Neuron (in vitro differentiated cells): ENCODE data around the gene PAEP.
"Not testable (repeated sequence)": the region's sequence is repeated elsewhere in the genome, so short reads cannot be mapped to it uniquely, and the experiment has no call there.

Experiments
- H2AFZ ChIP-seq: one replicate; pipeline ENCODE4 v1.6.1; 2013; ENCODE audit warnings: low read depth, mild to moderate bottlenecking, inconsistent platforms, low read length, moderate library complexity
- H3K27me3 ChIP-seq: one replicate; pipeline ENCODE4 v1.6.1; 2013; ENCODE audit warnings: low read length; ENCODE audit not compliant: insufficient read depth
- H3K36me3 ChIP-seq: one replicate; pipeline ENCODE4 v1.6.1; 2013; ENCODE audit warnings: low read length; ENCODE audit not compliant: insufficient read depth
- H3K4me1 ChIP-seq: one replicate; pipeline ENCODE4 v1.6.1; 2013; ENCODE audit warnings: low read length; ENCODE audit not compliant: insufficient read depth
- H3K4me3 ChIP-seq: 2 replicates; pipeline ENCODE4 v1.5.1; 2013; ENCODE audit warnings: mild to moderate bottlenecking, low read length, moderate library complexity
- H3K9me3 ChIP-seq: one replicate; pipeline ENCODE4 v1.6.1; 2013; ENCODE audit warnings: low read length

PAEP gene

DNA sequence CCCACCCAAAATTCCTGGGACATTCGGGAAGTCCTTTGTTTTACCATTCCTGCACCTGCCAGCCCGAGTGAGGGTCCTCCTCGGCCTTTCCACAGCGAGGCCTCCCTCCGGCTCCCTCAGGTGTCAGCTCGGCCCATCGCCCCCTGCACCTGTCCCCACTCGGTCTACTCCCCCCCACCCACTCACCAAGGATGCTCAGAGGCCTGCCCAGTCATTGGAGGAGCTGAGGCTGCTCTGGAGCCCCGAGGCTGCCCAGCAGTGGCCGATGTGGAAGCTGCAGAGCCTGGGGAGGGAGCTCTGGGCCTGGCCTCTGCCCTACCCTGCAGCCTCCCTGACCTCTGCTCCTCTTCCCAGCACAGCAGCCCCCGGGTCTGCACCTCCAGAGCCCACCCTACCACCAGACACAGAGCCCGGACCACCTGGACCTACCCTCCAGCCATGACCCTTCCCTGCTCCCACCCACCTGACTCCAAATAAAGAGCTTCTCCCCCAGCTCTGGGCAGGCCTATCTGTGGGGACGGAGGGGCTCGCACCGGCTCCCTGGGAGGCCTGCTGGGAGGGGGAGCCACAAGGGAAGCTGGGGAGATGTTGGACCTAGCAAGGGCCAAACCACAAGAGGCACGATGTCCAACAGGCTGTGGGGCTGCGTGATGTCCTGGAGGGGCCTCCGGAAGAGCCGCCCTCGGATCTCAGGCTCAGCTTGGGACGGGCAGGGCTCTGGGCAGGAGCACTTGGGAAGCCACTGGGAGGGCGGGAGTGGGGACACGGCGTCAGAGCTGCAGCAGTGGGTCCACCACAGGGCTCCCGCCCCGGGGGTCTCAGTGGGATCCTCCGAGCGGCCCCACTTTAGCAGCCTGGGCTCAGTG lies 11.8 kb upstream of the PAEP start:
- peaks cover 22% of the 10 kb centered on the region for H3K27me3 ChIP-seq
- not testable (repeated sequence) for H3K4me3 ChIP-seq, H3K4me1 ChIP-seq, H3K9me3 ChIP-seq, H3K36me3 ChIP-seq, H2AFZ ChIP-seq

GRCh38 chr9:135550344-135550918 lies 11.1 kb upstream of the PAEP start:
- Histone ChIP-seq H3K9me3 (no peaks in the 10 kb centered on the region), H3K4me3 (no peak overlapping the region), H2AFZ (no peak overlapping the region), H3K36me3 (no peaks in the 10 kb centered on the region), H3K4me1 (no peaks in the 10 kb centered on the region), H3K27me3 (peaks cover 20% of the 10 kb centered on the region)

DNA sequence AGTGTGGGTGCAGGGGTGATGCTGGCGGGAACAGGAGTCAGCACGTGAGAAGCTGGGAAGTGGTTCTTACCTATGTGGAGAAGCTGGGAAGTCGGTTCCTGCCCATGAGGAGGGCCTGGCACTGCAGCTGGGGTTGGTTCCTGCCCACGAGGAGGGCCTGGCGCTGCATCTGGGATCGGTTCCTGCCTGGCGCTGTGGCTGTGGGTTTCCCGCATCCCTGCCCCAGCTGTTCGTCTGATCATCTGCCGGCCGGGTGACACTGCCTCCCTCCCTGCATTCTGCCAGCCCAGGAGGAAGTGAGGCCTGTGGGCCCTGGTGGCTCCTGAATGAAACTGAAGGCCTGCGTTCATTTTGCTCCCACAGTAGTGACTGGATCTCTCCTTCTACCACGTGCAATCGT lies 10.5 kb upstream of the PAEP start:
- Histone ChIP-seq H3K27me3 (peaks cover 20% of the 10 kb centered on the region), H3K36me3 (no peaks in the 10 kb centered on the region), H3K4me3 (no peak overlapping the region), H3K4me1 (no peaks in the 10 kb centered on the region), H3K9me3 (no peaks in the 10 kb centered on the region), H2AFZ (no peak overlapping the region)

GRCh38 chr9:135551456-135551855 lies 10.1 kb upstream of the PAEP start:
- peaks cover 20% of the 10 kb centered on the region for H3K27me3 ChIP-seq
- H2AFZ ChIP-seq: no peak overlapping the region
- H3K9me3 ChIP-seq: no peaks in the 10 kb centered on the region
- no peaks in the 10 kb centered on the region for H3K4me1 ChIP-seq
- H3K4me3 ChIP-seq: no peak overlapping the region
- H3K36me3 ChIP-seq: no peaks in the 10 kb centered on the region

- Histone ChIP-seq H3K4me3 (no peak overlapping the region), H3K36me3 (no peaks in the 10 kb centered on the region), H2AFZ (no peak overlapping the region), H3K27me3 (peaks cover 20% of the 10 kb centered on the region), H3K9me3 (no peaks in the 10 kb centered on the region), H3K4me1 (no peaks in the 10 kb centered on the region)
Measured at GRCh38 chr9:135552021-135552697, 9.4 kb upstream of the PAEP start.

DNA sequence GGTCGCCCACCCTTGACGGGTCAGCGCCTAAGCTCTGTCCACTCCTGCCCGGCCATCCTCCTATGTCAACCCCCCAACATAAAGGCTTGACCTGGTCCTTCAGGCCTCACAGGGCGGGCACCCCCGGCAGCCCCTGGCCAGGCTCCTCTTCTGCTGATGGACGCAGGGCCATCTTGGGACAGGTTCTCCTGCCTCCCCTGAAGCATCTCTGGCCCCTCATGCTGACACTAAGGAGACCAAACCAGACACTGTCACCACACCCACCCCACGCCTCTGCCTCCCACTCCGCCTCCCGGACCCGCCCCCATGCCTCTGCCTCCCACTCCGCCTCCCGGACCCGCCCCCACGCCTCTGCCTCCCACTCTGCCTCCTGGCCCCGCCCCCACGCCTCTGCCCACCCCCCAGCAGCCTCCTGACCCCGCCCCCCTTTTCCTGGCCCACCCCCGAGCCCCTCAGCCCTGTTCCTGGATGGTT lies 8.8 kb upstream of the PAEP start:
- Histone ChIP-seq H2AFZ (no peak overlapping the region), H3K4me3 (no peak overlapping the region)

GRCh38 chr9:135554718-135555117 lies 6.8 kb upstream of the PAEP start:
- H3K27me3 ChIP-seq: peaks cover 8% of the 10 kb centered on the region
- no peaks in the 10 kb centered on the region for H3K4me1 ChIP-seq
- no peaks in the 10 kb centered on the region for H3K9me3 ChIP-seq
- no peak overlapping the region for H3K4me3 ChIP-seq
- no peaks in the 10 kb centered on the region for H3K36me3 ChIP-seq
- H2AFZ ChIP-seq: no peak overlapping the region

More for the DNA sequence above, 8.8 kb upstream of the PAEP start:
- Histone ChIP-seq H3K9me3 (no peaks in the 10 kb centered on the region), H3K4me1 (no peaks in the 10 kb centered on the region), H3K27me3 (peaks cover 14% of the 10 kb centered on the region), H3K36me3 (no peaks in the 10 kb centered on the region)

GRCh38 chr9:135555203-135555602 lies 6.4 kb upstream of the PAEP start:
- Histone ChIP-seq H2AFZ (no peak overlapping the region), H3K9me3 (no peaks in the 10 kb centered on the region), H3K36me3 (no peaks in the 10 kb centered on the region), H3K27me3 (peaks cover 6% of the 10 kb centered on the region), H3K4me1 (no peaks in the 10 kb centered on the region), H3K4me3 (no peak overlapping the region)

DNA sequence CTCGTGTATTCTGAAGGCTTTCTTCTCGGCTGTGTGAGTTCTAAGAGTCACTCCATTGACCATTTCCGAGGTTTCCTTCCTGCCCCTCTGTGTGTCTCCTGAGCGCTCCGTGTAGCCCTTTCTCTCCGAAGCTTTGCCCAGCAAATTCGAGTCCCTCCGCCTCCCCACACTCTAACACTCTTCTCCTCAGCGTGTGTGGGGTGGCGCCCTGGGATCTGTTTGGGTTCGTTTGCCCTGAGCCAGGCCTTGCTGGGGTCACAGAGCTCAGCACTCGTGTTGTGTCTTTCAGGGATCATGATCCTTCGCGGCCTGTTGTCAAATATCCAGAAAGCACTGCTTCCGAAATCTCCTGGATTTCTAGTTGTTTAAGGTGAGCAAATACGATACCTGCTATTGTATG lies 5.6 kb upstream of the PAEP start:
- H2AFZ ChIP-seq: no peak overlapping the region
- no peaks in the 10 kb centered on the region for H3K9me3 ChIP-seq
- no peak overlapping the region for H3K4me3 ChIP-seq
- H3K27me3 ChIP-seq: peaks cover 3% of the 10 kb centered on the region
- H3K36me3 ChIP-seq: no peaks in the 10 kb centered on the region
- H3K4me1 ChIP-seq: no peaks in the 10 kb centered on the region

DNA sequence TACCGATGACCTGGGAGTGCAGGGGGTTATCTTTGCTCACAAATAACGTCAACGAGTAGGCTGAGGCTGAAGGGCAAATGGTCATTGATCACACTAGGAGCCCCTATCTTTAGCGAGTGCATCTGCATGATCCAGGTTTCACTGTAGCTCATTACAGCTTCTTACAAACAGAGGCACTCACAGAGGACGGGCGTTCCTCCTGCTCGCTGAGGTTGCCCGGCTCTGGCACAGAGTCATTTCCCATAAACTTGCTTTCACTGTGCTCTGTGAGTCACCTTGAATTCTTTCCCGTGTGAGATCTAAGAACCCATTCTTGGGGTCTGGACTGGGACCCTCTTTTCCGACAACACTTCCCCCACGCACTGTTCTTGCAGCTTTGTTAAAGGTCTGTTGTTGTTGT lies 1.9 kb upstream of the PAEP start:
- Histone ChIP-seq H3K4me3 (no peak overlapping the region), H3K36me3 (no peaks in the 10 kb centered on the region), H3K9me3 (no peaks in the 10 kb centered on the region), H2AFZ (no peak overlapping the region), H3K4me1 (no peaks in the 10 kb centered on the region), H3K27me3 (no peaks in the 10 kb centered on the region)

- Histone ChIP-seq H3K9me3 (no peaks in the 10 kb centered on the region), H3K4me3 (no peak overlapping the region), H3K4me1 (no peaks in the 10 kb centered on the region), H2AFZ (no peak overlapping the region), H3K36me3 (no peaks in the 10 kb centered on the region), H3K27me3 (peaks cover under 1% of the 10 kb centered on the region)
Measured at GRCh38 chr9:135562235-135562745, 734 bp downstream of the PAEP start.

DNA sequence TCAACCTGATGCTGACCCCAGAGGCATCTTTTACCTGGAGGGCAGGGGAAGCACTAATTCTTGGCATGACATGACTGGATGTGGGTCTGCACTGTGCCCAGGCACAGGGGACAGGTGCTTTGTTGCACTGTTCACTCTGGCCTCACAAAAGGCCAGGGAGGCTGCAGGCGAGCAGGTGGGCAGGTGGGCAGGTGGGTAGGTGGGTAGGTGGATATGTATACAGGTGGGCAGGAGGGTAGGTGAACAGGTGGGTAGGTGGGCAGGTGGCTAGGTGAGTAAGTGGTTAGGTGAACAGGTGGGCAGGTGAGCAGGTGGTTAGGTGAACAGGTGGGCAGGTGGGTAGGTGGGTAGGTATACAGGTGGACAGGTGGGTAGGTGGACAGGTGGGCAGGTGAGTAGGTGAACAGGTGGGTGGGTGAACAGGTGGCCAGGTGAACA lies 1.5 kb downstream of the PAEP start:
- no peaks in the 10 kb centered on the region for H3K9me3 ChIP-seq

DNA sequence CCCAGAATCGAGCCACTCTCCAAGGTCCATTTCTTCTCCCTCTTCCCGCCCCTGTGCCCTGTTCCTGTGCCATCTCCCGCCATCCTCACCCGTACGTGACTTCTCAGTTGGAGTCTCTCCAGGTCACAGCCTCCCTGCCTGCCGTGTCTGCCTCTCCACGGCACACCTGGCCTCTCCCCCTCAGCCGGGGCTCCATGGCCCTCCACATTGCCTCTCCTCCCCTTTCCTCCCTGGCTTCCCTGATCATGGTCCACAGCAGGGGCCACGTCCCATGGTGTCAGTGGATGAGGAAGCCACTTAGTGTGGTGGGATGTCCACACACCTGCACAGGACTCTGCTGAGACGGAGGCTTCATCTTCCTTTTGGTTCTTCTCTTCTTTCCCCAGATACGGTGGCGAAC lies 2.3 kb downstream of the PAEP start:
- H3K27me3 ChIP-seq: peaks cover 2% of the 10 kb centered on the region
- peaks cover under 1% of the 10 kb centered on the region for H3K9me3 ChIP-seq
- H3K36me3 ChIP-seq: no peaks in the 10 kb centered on the region
- no peaks in the 10 kb centered on the region for H3K4me1 ChIP-seq
- H2AFZ ChIP-seq: no peak overlapping the region
- no peak overlapping the region for H3K4me3 ChIP-seq

More for the DNA sequence above, 1.5 kb downstream of the PAEP start:
- no peak overlapping the region for H3K4me3 ChIP-seq
- peaks cover 2% of the 10 kb centered on the region for H3K27me3 ChIP-seq
- H3K4me1 ChIP-seq: no peaks in the 10 kb centered on the region
- no peak overlapping the region for H2AFZ ChIP-seq
- no peaks in the 10 kb centered on the region for H3K36me3 ChIP-seq
